HG03558 (cell line): ENCODE measurements around the gene DCAF16.

Source experiments
- ATAC-seq: cut with Tn5 transposase; IDR thresholded peaks from one replicate; pipeline ENCODE4 v1.9.1; 2021; ENCODE audit warnings: moderate number of reproducible peaks; ENCODE audit not compliant: unreplicated experiment; ENCODE audit errors: extremely low read depth

DCAF16 gene

DNA sequence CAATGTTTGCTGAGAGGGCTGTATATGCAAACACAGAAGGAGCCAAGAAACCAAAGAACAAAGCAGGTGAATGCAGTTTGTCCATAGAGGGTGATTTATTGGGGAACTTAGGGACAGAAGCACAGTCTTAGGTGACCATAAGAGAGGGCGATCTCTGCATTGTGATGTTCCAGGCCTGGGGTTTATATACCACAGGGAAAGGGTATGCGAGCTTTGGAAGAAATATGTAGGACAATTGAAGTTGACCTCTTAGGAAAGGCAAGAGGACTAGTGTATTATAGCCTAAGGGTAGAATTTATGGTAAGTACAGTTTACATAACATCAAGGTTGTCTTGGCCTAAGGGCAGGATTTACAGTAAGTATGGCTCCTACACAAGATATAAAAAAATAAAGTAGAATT is 56.9 kb downstream of the DCAF16 start:
- no peak for ATAC-seq
